ENCODE measurements around the gene SLC30A3.
"Not testable (repeated sequence)": the region's sequence is repeated elsewhere in the genome, so short reads cannot be mapped to it uniquely, and the experiment has no call there.

Gene SLC30A3

GRCh38 chr2:27284996-27285395 is 22.1 kb upstream of the SLC30A3 start:
- no peak for DNase-seq

GRCh38 chr2:27282892-27283291 is 20.0 kb upstream of the SLC30A3 start:
- DNase-seq, result no peak

DNA sequence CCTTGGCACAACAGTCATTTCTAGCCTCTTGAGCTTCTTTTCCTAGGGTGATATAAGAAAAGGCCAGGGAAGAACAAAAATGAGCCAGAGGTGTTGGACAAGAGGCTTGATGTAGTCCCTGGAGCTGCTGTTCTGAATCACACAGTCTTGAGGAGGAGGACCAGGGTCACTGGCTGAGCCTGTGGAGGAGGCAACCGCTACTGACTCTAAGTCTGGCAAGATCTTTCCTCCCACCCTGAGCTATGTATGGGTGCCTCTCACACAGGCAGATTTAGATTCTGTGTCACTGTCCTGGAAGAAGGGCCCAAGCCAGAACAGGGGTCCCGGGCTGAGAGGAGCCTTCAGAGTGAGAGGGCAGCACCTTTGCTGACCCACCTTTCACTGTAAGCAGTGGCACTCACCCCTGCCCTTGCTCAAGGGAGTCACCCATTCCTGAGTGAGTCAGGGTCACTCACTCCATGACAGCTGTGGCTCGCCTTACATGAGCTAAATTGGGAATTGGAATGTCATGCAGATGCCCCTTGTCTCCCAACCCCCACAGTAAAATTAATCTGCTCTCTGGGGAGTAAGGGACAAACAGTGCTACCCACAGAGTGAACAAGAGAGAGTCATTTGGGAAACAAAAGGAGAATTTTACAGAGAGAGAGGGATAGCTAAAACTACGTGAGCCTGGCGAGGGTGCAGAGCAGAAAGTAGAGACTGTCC is 19.2 kb upstream of the SLC30A3 start, which contains the start of gene TRIM54:
Gene TRIM54, plus strand, starts transcription at position 575 of the 705 bp plus-strand sequence. CDS start 303 bp downstream, outside the sequence.
- DNase-seq, result peak in 1 of 2 donors; percentile 69

GRCh38 chr2:27281442-27281841 is 18.6 kb upstream of the SLC30A3 start:
- DNase-seq, result no peak

GRCh38 chr2:27280826-27281225 is 18.0 kb upstream of the SLC30A3 start:
- no peak for DNase-seq

- DNase-seq, result no peak
Measured at GRCh38 chr2:27278010-27278409, 15.2 kb upstream of the SLC30A3 start.

DNA sequence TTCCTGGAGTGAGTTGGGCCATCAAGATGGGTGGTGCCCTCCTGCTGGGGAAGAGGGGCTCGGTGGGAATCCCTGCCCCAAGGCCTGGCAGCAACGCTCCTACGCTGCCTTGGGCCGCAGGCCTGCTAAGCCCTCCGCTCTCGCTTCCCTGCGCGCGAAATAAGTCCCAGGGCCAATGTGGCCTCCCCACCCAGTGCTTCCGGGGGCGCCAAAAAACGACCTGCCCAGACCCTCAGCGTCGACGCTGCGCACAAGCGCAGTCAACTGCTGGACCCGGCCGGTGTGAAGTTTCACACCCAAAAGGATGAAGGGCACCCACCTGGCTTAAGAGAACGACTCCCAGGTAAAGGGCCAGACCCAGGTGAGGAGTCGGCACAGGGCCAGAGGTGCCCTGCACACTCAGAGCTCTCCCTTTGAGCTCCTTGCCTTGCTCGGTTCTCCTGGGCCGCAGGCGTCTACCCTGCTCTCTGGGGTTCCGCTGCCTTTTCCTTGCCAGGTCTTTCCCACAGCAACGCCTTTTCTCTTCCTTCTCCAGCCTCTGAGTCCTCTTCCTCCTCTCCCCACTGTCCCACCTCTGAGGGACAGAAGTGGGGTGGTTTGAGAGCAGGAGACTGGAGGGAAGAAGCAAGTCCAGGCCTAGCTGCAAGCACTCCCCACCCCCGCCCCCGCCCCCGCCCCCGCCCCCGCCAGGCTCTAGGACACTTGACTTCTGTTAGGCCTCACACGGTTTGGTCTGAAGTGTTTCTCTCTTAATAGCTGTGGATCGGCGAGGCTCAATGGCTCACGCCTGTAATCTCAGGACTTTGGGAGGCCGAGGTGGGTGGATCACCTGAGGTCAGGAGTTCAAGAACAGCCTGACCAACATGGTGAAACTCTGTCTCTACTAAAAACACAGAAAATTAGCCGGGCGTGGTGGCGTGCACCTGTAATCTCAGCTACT is 12.6 kb upstream of the SLC30A3 start, which contains the start of gene DNAJC5G:
Gene DNAJC5G, plus strand, starts transcription at position 223 of the 940 bp plus-strand sequence. CDS start 1,296 bp downstream, outside the sequence.
- DNase-seq, result no peak

GRCh38 chr2:27272537-27273522 is 10.0 kb upstream of the SLC30A3 start:
- DNase-seq, result peak in 1 of 2 donors; percentile 56

DNA sequence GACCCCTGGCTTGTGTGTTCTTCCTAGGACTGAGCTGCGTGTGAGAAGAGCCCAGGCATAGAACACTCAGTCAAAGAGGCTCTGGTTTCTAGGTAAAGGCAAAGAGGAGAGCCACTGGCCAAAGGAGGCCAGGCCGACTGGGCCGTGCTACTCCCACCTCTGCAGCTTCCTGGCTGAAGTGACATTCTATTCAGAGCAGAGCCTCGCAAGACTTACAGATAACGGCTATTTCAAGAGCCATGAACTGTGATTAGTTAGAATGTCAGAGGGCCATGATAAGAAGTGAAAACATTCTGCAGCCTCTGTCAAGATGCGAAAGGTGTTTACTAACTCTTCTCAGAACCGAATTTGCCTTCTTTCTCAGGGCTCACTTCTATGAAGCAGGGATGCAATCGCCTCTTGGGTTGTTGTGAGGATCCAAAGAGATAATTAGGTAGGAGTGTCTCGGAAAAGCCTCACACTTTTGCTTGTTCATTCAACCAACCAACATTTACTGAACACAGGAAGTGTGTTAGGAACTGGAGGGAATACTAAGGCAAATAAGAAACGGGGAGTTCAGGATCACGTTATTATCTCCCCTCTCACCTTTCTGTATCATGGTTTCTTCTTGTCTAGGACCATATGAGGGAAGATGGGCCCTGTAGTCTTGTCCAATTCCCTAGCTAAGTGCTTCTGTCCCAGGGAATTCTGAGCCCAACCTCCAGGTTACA is 8.9 kb upstream of the SLC30A3 start:
- DNase-seq, result no peak

GRCh38 chr2:27270670-27271069 is 7.8 kb upstream of the SLC30A3 start:
- peak; percentile 66 to 83 for DNase-seq

GRCh38 chr2:27270131-27270530 is 7.3 kb upstream of the SLC30A3 start:
- peak in 1 of 2 donors; percentile 51 for DNase-seq

DNA sequence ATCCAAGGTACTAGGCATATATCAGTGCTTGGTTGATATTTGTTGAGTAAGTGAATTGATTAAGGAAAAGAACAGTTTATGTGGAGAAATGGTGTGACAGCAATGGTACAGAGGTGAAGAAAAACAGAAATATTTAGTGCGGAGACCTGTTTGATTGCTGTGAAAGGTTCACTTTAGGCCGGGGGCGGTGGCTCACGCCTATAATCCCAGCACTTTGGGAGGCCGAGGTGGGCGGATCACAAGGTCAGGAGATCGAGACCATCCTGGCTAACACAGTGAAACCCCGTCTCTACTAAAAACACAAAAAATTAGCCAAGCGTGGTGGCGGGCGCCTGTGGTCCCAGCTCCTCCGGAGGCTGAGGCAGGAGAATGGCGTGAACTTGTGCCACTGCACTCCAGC is 5.4 kb upstream of the SLC30A3 start:
- not testable (repeated sequence) for DNase-seq

DNA sequence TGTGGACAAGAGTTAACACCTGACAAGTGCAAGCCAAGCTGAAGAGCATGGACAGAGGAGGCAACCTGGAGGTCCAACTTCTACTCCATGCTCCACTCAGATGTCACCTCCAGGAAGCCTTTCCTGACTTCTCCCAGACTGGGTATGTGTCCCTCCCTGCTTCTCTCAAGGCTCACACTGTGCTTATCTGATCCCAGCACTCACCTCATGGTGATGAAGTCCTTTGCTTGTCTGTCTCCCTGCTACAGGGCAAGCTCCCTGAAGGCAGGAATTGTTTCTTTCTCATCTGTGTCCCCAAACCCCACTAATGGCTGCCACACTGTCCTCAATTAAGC is 2.7 kb upstream of the SLC30A3 start:
- no peak for DNase-seq

DNA sequence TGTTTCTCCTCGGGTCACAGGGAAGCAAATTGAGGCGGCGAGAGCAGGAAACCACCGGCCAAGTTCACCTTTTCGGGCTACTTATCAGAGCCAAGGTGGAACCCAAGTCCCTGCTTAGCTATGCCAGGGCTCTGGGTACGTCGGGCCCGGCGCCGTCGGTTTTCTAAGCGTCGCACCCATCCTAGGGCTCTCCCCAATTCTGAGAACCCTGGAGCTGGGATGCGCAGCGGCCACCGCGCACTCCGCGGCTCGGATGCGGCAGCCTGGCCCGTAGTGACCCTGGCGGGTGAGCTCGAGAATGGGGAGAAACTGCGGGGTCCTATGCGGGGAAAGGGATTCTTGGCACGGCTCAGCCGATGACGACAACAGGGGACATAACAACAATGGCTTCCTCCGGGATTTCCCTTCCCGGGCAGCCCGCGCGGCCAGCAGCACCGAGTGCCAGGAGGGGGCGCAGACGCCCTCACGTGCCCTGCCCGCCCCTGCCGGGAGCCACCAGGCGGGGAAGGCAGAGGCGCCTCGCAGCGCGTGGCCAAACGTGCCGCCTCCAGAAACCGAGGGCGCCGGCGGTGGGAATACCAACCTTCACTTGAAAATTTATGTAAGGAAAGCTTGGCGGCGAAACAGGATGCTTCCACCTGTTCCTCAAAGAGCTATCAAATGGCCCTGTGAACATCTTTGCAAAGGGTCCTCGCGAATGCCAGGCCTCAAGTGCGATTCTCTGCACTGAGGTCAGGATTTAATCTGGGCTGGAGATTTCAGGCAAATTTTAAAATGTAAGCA is 2.1 kb upstream of the SLC30A3 start:
- peak; percentile 29 to 34 for DNase-seq

GRCh38 chr2:27264253-27264752 is 1.5 kb upstream of the SLC30A3 start:
- no peak for DNase-seq

DNA sequence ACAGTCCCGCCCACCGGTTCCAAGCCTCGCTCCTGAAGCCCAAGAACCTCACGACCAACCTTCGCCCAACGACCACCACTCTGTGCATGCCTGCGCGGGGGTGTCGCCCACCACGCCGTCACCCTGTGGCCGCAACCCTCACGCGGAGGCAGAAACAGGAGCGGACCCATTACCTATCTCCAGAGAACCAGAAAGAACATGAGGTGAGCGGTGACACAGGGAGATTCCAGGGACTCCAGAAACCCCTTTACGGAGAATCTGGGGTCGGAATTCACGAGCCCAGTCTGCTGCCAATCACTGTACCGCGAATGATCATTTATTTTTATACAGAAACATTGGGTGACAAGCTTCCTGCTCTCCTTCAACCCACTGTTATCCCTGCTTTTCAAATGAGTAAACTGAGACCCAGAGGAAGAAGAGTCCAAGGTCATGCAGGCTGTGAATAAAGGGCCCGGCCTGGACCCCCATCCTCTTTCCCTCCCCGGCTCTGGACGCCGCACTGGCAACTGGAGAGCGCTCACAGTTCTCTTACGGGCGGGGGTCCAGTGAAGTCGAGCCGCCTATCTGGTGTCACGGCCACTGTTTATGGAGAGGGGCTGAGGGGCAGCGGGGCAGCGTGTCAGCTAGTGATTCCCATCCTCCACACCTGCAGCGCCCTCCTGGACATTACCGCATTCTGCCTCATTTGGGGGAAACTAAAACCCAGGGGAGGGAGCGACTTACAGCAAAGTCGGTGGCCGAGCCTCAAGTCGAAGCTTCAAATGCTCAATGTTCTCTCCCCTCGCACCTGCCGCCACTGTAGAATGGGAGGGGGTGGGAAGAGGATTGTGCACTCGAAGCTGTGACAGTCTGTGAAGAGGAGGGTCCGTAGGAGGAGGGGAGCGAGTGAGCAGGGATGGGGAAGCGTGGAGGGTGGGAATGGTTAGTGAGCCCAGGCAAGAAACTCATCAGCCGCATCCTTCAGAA is 723 bp upstream of the SLC30A3 start:
- DNase-seq, result no peak

GRCh38 chr2:27261926-27262298 is 935 bp downstream of the SLC30A3 start:
- DNase-seq, result no peak

- DNase-seq, result no peak
Measured at GRCh38 chr2:27261241-27261925, 1.5 kb downstream of the SLC30A3 start.

- DNase-seq, result no peak
Measured at GRCh38 chr2:27258051-27258450, 4.8 kb downstream of the SLC30A3 start.

All from inflammatory macrophage (primary cell).